ENCODE data around the gene SYNE3.

SYNE3 gene

DNA sequence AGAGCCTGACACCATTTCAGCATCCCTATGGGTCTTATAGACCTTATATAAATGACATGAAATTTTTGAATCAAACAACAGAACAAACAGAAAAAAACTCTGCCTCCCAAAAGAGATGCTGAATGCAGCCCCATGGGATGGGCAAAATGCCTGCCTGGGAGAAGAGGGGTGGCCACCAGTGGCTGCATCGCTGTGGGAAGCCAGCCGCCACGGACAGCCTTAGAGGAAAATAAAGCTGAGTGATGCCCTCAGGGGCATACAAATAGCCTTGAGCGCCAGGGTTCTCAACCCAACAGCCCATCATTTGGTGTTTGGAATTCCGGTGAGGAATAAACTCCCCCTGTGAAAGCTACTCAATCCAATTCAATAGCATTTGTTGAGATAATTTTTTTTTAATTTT, 22.9 kb downstream of the SYNE3 start:
- DNase-seq (ENCODE audit: extremely low spot score), result no peak
- TF ChIP-seq, protein P1, sequence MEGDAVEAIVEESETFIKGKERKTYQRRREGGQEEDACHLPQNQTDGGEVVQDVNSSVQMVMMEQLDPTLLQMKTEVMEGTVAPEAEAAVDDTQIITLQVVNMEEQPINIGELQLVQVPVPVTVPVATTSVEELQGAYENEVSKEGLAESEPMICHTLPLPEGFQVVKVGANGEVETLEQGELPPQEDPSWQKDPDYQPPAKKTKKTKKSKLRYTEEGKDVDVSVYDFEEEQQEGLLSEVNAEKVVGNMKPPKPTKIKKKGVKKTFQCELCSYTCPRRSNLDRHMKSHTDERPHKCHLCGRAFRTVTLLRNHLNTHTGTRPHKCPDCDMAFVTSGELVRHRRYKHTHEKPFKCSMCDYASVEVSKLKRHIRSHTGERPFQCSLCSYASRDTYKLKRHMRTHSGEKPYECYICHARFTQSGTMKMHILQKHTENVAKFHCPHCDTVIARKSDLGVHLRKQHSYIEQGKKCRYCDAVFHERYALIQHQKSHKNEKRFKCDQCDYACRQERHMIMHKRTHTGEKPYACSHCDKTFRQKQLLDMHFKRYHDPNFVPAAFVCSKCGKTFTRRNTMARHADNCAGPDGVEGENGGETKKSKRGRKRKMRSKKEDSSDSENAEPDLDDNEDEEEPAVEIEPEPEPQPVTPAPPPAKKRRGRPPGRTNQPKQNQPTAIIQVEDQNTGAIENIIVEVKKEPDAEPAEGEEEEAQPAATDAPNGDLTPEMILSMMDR (IDR thresholded peaks at IDR 0.05; ENCODE audit: control extremely low read depth, extremely low read depth, low read depth, missing control alignments), result no peak
- CTCF ChIA-PET, result interaction anchor here (0.9 to 1.6 kb wide), 8 partner anchors 13 to 51 kb away, joined by 3 to 9 read pairs (median 4); partner anchors contain the start of gene SYNE3
- POLR2A ChIA-PET, result no interaction called here

DNA sequence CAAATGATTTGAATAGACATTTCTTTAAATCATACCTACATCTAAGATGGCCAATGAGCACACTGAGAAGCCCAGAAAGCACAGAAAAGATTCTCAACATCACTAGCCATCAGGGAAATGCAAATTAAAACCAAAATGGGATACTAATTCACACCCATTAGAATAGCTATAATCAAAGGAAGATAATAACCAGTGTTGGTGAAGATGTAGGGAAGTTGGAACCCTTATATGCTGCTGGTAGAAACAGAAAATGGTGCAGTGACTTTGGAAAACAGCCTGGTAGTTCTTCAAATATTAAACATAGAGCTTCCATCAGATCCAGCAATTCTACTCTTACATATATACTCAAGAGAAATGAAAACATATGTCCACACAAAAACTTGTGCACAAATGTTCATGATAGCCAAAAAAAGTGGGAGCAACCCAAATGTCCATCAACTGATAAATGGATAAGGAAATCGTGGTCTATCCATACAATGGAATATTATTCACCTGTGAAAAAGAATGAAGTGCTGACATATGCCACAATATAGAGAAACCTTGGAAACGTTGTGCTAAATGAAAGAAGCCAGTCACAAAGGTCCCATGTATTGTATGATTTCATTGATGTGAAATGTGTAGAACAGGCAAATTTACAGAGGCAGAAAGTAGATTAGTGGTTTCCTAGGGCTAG, 24.4 kb downstream of the SYNE3 start:
- CTCF ChIA-PET, result interaction anchor here (0.9 to 2.0 kb wide), 8 partner anchors 9 to 38 kb away, joined by 3 to 7 read pairs (median 4); no protein-coding TSS in a partner anchor
- POLR2A ChIA-PET, result no interaction called here
- TF ChIP-seq, protein P1 (IDR thresholded peaks at IDR 0.05; ENCODE audit: control extremely low read depth, extremely low read depth, low read depth, missing control alignments), result no peak
- DNase-seq (ENCODE audit: extremely low spot score), result no peak

DNA sequence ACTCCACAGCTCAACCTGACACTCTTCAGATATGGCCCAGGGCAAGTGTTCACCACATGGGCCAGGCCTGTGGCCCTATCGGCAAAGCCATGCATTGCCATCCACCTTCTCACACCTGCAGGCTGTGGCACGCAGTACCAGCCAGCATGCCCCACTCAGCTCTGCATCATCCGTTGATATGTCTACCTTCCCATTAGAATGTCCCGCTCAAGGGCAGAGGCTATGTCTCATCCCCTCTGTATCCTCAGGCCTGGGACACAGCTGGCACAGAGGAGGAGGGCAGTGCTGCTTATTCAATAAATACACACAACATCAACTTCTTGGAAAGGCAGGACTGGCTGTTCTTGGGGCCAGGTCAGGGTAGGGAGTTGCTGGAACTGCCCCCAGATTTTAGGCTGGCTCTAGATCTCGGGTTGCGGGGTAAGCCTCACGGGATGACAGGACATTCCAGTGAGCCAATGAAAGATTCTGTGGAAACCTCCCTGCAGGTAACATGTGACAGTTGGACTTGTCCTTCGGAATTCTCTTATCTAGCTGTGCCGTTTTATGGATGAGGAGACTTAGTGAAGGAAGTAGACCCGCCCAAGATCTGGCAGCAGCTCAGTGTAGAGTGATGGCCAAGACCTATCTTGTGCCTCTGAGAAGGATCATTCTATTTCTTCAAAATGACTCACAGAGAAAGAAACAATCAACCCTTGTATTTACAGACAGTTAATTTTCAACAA, 25.6 kb downstream of the SYNE3 start:
- POLR2A ChIA-PET, result no interaction called here
- TF ChIP-seq, protein P1 (IDR thresholded peaks at IDR 0.05; ENCODE audit: control extremely low read depth, extremely low read depth, low read depth, missing control alignments), result no peak
- CTCF ChIA-PET, result interaction anchor here (1.0 to 2.0 kb wide), 4 partner anchors 12 to 36 kb away, joined by 3 to 5 read pairs (median 4); no protein-coding TSS in a partner anchor
- DNase-seq (ENCODE audit: extremely low spot score), result no peak

DNA sequence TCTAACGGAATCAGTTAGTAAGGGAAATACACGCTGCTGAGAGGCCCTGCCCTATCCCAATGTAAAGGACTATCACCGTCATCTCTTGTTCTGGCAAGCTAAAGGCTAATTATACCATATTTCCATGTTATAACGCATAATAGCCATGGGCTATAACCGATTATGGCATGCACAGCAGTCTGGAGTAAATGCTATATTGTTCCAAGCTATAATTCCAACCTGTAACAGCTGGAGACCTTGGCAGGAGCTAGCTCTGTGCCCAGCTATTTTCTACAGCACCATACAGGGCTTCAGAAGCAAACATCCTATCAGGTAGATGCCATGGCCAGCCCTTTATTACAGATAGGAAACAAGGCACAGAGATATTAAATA, 26.3 kb downstream of the SYNE3 start:
- DNase-seq (ENCODE audit: extremely low spot score), result no peak
- TF ChIP-seq, protein P1 (IDR thresholded peaks at IDR 0.05; ENCODE audit: control extremely low read depth, extremely low read depth, low read depth, missing control alignments), result no peak
- POLR2A ChIA-PET, result no interaction called here
- CTCF ChIA-PET, result interaction anchor here (1.0 to 1.7 kb wide), 4 partner anchors 11 to 37 kb away, joined by 3 to 5 read pairs (median 4); no protein-coding TSS in a partner anchor

DNA sequence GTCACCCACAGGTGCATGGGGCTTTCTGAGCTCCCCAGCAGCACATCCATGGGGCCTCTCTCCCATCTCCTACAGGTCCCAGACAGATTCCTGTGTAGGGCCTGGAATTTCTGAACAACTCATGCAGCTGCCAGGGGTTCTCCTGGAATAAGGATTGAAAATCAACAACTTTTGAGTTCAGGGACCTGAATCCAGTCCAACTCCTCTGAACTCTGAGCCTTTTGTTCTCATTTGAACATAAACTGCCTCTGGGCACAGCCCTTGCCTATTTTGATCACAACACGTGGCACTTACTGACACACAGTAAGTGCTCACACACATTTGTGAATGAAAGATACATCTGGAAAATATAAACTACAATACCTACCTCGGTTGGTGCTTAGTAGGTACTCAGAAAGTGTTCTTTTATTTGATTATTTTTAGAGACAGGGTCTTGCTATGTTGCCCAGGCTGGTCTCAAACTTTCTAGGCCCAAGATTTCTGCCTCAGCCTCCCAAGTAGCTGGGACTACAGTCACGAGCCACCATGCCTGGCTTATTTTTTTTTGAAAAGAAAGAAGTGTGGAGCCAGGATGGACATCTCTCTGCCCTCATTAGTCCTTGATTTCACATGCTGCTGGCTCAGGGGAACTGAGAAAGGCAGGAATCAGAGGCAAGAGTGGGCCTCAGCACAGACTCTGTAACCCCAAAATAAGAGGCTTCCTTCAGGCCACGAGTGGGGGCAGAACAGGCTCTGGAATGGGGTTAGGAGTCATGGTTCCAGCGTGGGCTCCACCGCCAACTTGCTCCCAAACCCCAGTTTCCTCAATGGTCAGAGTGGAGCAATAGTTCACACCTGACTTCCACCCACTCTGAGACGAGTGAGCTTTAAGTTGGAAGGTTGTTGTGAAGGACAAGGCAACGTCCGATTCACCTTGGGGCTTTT, 27.0 kb downstream of the SYNE3 start:
- DNase-seq (ENCODE audit: extremely low spot score), result no peak
- ChIA-PET POLR2A (no interaction called here), CTCF (interaction anchor here (1.0 to 1.7 kb wide), 4 partner anchors 10 to 38 kb away, joined by 3 to 5 read pairs (median 4); no protein-coding TSS in a partner anchor)
- TF ChIP-seq, protein P1 (IDR thresholded peaks at IDR 0.05; ENCODE audit: control extremely low read depth, extremely low read depth, low read depth, missing control alignments), result no peak
